SJSA1 (cell line): ENCODE measurements around the gene NFIB. TPM values are rescaled to one million over a fixed set of nuclear protein-coding genes. Genes with fewer than 3 reads are reported as not detected.

Experiments used
- DNase-seq, 2 experiments: peaks; one replicate each; pipeline ENCODE4 v3.0.0-alpha.2; 2015 to 2020; ENCODE audit warnings: low spot score in 2 of 2, low read depth in 1 of 2
- H3K27ac ChIP-seq: fragments of 250-450 bp; sonication (Bioruptor Pico); 2 replicates; pipeline ENCODE4 v1.5.1; 2020; ENCODE audit warnings: mild to moderate bottlenecking, moderate library complexity
- H3K27me3 ChIP-seq: fragments of 250-450 bp; sonication (Bioruptor Pico); replicated peaks from 2 replicates; pipeline ENCODE4 v1.5.1; 2020; ENCODE audit warnings: mild to moderate bottlenecking, moderate library complexity
- H3K36me3 ChIP-seq: fragments of 250-450 bp; sonication (Bioruptor Pico); 2 replicates; pipeline ENCODE4 v1.5.1; 2020; ENCODE audit warnings: mild to moderate bottlenecking
- H3K4me1 ChIP-seq: fragments of 250-450 bp; sonication (Bioruptor Pico); replicated peaks from 2 replicates; pipeline ENCODE4 v1.6.1; 2021; ENCODE audit warnings: mild to moderate bottlenecking
- H3K4me3 ChIP-seq: fragments of 250-450 bp; sonication (Bioruptor Pico); 2 replicates; pipeline ENCODE4 v1.5.1; 2020; ENCODE audit warnings: mild to moderate bottlenecking
- H3K9me3 ChIP-seq: fragments of 250-450 bp; sonication (Bioruptor Pico); replicated peaks from 2 replicates; pipeline ENCODE4 v1.5.1; 2020; ENCODE audit warnings: mild to moderate bottlenecking
- total RNA-seq: library from RNA; depleted of rRNA; stranded (reverse); fragments of >200 nt; shearing (Covaris generic); gene quantifications from 2 replicates; pipeline ENCODE4 v1.2.3, GENCODE V29; 2014

NFIB gene
- total RNA-seq, 1 experiment from 2014 or later: 7.6 TPM

DNA sequence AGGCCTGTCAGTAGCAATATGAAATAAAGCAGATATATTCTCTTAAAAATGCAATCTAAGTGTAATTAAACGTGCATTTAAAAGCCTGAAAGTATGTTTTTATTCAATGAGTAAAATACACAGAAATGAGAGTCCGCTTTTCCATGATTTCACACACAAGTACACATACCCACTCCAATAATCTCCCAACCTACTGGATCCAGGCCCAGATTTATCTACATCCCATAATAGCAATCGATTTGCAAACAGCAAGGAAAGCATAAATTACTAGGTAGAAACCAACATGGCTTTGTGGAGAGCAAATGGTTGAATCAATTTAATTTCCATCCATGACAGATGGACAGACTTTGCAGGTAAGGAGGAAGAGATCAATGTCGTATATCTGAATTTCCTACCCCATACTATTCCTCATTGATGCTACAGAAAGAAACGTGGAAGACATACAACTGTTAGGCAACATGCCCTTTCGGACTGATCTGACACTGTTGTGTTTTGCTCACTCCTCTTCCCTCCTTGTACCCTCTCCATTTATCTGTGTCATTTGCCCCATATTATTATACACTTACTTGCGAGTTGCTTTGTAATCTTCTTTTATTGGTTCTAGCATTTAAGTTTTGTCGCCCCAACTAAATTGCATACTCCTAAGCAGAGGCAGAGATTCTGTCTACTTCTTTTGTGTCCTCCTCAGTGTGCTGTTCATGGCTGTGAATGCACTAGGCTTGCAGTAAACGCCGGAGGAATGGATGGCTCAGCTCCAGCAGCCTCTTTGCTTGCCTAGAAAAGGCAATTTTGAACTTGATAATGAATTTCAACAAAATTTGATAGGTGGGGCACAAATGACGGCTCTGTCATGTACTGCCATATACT, 133.6 kb downstream of the NFIB start:
- no peaks in the 10 kb centered on the region for H3K27me3 ChIP-seq
- H3K27ac ChIP-seq: no peak overlapping the region
- no peaks in the 10 kb centered on the region for H3K4me1 ChIP-seq
- no peak overlapping the region for H3K4me3 ChIP-seq
- no peaks in the 10 kb centered on the region for H3K36me3 ChIP-seq
- no peaks in the 10 kb centered on the region for H3K9me3 ChIP-seq
- DNase-seq: no peak

GRCh38 chr9:14179449-14179848, 134.5 kb downstream of the NFIB start:
- Histone ChIP-seq H3K9me3 (no peaks in the 10 kb centered on the region), H3K27me3 (no peaks in the 10 kb centered on the region), H3K36me3 (no peaks in the 10 kb centered on the region), H3K27ac (no peak overlapping the region), H3K4me1 (no peaks in the 10 kb centered on the region), H3K4me3 (no peak overlapping the region)
- no peak for DNase-seq

- Histone ChIP-seq H3K4me1 (peaks cover 3% of the 10 kb centered on the region; the same call in 1 of the 2 replicates), H3K9me3 (no peaks in the 10 kb centered on the region), H3K36me3 (no peaks in the 10 kb centered on the region), H3K4me3 (no peak overlapping the region), H3K27me3 (no peaks in the 10 kb centered on the region), H3K27ac (no peak overlapping the region)
- DNase-seq: no peak
Measured at GRCh38 chr9:14175778-14176177, 138.2 kb downstream of the NFIB start.

DNA sequence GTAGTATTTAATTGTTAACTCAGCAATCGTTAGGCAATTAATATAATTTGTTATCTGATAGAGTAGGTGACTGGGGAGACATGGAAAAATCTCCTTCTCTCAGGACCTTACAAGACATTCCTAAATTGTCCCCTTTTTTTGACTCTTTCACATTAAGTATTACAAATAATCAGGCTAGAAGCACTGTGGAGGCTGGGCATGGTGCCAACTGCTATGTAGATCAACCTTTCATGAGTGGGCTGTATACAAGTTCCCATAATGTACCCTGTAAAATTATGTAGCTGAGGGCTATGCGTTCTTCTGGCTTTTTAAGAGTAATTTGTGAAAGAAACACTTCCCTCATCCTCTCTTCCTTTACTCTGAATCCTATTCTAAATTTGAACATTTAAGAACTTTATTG, 140.2 kb downstream of the NFIB start:
- peaks cover 3% of the 10 kb centered on the region; the same call in 1 of the 2 replicates for H3K4me1 ChIP-seq
- no peak for DNase-seq
- no peak overlapping the region for H3K27ac ChIP-seq
- H3K9me3 ChIP-seq: no peaks in the 10 kb centered on the region
- no peak overlapping the region for H3K4me3 ChIP-seq
- no peaks in the 10 kb centered on the region for H3K36me3 ChIP-seq
- H3K27me3 ChIP-seq: no peaks in the 10 kb centered on the region

GRCh38 chr9:14170973-14171596, 142.9 kb downstream of the NFIB start:
- H3K36me3 ChIP-seq: no peaks in the 10 kb centered on the region
- no peaks in the 10 kb centered on the region for H3K9me3 ChIP-seq
- peak in 1 of 2 experiments; percentile 12 for DNase-seq
- H3K27ac ChIP-seq: no peak overlapping the region
- H3K4me1 ChIP-seq: peaks cover 3% of the 10 kb centered on the region; the same call in 1 of the 2 replicates
- no peak overlapping the region for H3K4me3 ChIP-seq
- no peaks in the 10 kb centered on the region for H3K27me3 ChIP-seq

- Histone ChIP-seq H3K27me3 (no peaks in the 10 kb centered on the region), H3K4me1 (peaks cover 3% of the 10 kb centered on the region; the same call in 1 of the 2 replicates), H3K9me3 (no peaks in the 10 kb centered on the region), H3K36me3 (no peaks in the 10 kb centered on the region), H3K4me3 (no peak overlapping the region), H3K27ac (no peak overlapping the region)
- no peak for DNase-seq
Measured at GRCh38 chr9:14170392-14170931, 143.5 kb downstream of the NFIB start.

GRCh38 chr9:14168381-14168780, 145.6 kb downstream of the NFIB start:
- Histone ChIP-seq H3K36me3 (no peaks in the 10 kb centered on the region), H3K4me3 (no peak overlapping the region), H3K27me3 (no peaks in the 10 kb centered on the region), H3K9me3 (no peaks in the 10 kb centered on the region), H3K4me1 (peaks cover 3% of the 10 kb centered on the region; the same call in 1 of the 2 replicates), H3K27ac (no peak overlapping the region)
- DNase-seq: no peak

- H3K4me3 ChIP-seq: no peak overlapping the region
- no peaks in the 10 kb centered on the region for H3K36me3 ChIP-seq
- DNase-seq: no peak
- H3K27me3 ChIP-seq: no peaks in the 10 kb centered on the region
- no peaks in the 10 kb centered on the region for H3K9me3 ChIP-seq
- H3K4me1 ChIP-seq: no peaks in the 10 kb centered on the region
- H3K27ac ChIP-seq: no peak overlapping the region
Measured at GRCh38 chr9:14165376-14166035, 148.4 kb downstream of the NFIB start.

- H3K27me3 ChIP-seq: no peaks in the 10 kb centered on the region
- no peaks in the 10 kb centered on the region for H3K4me1 ChIP-seq
- H3K36me3 ChIP-seq: no peaks in the 10 kb centered on the region
- no peak overlapping the region for H3K27ac ChIP-seq
- no peak for DNase-seq
- no peaks in the 10 kb centered on the region for H3K9me3 ChIP-seq
- no peak overlapping the region for H3K4me3 ChIP-seq
Measured at GRCh38 chr9:14164908-14165307, 149.0 kb downstream of the NFIB start.

DNA sequence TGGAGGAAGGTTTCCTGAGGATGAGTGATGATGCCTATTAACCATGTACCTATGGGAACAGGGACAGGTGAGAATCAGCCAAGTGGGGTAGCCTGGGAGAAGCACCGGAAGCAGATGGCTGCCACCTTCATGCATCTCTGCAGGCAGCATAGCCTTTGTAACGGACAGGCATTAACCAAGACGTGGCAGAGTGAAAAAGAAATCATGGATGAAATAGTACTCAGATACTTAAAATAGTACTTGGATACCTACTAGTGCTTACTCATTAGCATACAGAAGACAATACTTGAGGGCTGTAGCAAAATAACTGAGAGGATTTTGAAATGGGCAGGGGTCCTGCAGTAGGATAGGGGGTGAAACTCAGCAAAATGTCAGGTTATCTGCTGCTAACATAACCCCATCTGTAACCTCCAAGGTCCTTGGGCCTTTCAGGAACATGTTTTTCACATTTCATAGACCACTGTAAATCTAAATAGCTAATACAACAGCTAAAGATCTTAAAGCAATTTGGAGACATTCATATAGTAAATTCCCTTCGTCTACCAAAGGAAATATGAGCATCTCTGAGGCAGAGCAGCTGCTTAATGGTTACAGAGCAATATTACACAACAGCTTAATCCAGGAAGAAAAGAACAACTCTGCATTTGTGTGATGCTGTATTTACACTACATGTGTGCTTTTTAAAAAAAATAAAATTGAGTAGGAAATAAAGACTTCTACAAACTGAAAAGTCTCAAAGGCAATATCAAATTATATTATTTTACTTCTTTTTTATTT, 154.3 kb downstream of the NFIB start:
- no peak for DNase-seq
- no peak overlapping the region for H3K27ac ChIP-seq
- H3K36me3 ChIP-seq: no peaks in the 10 kb centered on the region
- no peaks in the 10 kb centered on the region for H3K4me1 ChIP-seq
- H3K9me3 ChIP-seq: no peaks in the 10 kb centered on the region
- no peaks in the 10 kb centered on the region for H3K27me3 ChIP-seq
- no peak overlapping the region for H3K4me3 ChIP-seq

DNA sequence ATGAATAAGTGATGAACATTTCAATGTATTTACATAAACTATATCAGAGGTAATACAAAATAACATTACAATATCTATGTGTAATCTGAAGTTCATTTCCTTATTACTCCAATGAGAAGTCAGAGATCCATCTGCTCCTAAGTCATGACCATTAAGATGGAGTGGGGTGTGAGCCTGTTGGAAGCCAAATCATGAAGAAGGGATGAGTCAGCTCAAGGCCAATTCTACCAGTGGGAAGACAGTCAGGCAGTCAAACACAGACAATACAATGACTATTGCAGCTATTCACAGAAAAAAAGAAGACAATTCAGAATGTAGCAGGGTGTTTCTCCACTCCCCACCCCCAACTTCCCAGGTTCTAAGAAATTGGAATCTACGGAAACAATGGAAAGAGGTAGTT, 155.0 kb downstream of the NFIB start:
- H3K36me3 ChIP-seq: no peaks in the 10 kb centered on the region
- no peak for DNase-seq

DNA sequence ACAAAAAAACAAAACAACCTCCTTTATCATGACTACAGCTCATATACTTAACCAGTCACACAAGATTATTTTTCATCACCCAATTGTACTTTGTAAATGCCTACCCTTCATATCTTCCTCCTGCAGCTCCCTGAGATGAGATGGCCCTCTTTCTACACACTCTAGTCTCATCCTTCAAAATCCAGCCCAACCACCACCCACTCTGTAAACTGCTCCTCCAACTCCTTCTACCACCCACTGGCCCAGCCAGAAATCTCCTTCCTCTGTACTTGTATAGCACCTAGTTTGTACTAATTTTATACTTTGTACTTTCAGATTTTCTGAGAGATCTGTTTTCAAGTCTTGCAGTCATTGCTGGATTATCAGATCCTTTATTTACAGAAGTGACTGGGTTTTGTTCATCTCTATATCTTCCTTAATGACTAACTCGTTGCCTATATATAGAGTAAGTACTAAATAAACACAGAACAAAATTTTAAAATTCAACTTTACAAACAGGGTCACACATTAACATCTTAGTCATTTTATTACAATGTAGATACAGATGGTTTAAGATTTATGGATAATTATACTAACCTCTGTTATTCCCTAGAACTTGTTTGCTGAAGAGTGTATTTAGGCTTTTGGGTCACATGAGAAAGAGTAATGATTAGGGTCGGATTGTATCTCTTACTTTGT, 155.7 kb downstream of the NFIB start:
- no peak overlapping the region for H3K27ac ChIP-seq
- no peak for DNase-seq
- H3K27me3 ChIP-seq: no peaks in the 10 kb centered on the region
- no peaks in the 10 kb centered on the region for H3K9me3 ChIP-seq
- H3K4me3 ChIP-seq: no peak overlapping the region
- no peaks in the 10 kb centered on the region for H3K4me1 ChIP-seq
- no peaks in the 10 kb centered on the region for H3K36me3 ChIP-seq

More for the DNA sequence above, 155.0 kb downstream of the NFIB start:
- Histone ChIP-seq H3K27me3 (no peaks in the 10 kb centered on the region), H3K27ac (no peak overlapping the region), H3K4me1 (no peaks in the 10 kb centered on the region), H3K4me3 (no peak overlapping the region), H3K9me3 (no peaks in the 10 kb centered on the region)

DNA sequence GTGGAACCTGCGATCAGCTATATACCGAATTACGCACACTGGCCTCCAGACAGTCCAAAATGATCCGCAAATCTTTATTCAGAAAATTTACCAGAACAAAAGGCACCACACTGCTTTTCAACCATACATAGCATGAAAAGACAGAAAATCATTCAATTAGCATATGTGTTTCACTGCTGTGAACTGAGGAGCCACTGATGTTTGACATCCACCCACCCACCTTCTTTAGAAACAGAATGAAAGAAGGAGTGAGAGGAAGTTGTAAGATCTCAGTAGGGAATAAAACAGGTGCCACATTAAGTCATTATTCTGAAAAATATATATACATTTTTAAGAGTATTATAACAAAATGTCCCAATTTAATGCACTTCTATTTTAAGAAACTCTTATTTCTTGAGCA, 156.8 kb downstream of the NFIB start:
- H3K4me3 ChIP-seq: no peak overlapping the region
- no peak overlapping the region for H3K27ac ChIP-seq
- H3K4me1 ChIP-seq: no peaks in the 10 kb centered on the region
- DNase-seq: no peak
- no peaks in the 10 kb centered on the region for H3K27me3 ChIP-seq
- H3K9me3 ChIP-seq: no peaks in the 10 kb centered on the region
- H3K36me3 ChIP-seq: no peaks in the 10 kb centered on the region
